Nucleus accumbens (tissue), 56 donors: ENCODE results near the gene SPDYE8.
"Not testable (repeated sequence)": the region's sequence is repeated elsewhere in the genome, so short reads cannot be mapped to it uniquely, and the experiment has no call there.

Experiments used
- DNase-seq, 56 donors: peaks; one replicate each; lab custom pipeline; 2025; lab: John Stamatoyannopoulos, UW

Gene SPDYE8, protein sequence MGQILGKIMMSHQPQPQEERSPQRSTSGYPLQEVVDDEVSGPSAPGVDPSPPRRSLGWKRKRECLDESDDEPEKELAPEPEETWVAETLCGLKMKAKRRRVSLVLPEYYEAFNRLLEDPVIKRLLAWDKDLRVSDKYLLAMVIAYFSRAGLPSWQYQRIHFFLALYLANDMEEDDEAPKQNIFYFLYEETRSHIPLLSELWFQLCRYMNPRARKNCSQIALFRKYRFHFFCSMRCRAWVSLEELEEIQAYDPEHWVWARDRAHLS

DNA sequence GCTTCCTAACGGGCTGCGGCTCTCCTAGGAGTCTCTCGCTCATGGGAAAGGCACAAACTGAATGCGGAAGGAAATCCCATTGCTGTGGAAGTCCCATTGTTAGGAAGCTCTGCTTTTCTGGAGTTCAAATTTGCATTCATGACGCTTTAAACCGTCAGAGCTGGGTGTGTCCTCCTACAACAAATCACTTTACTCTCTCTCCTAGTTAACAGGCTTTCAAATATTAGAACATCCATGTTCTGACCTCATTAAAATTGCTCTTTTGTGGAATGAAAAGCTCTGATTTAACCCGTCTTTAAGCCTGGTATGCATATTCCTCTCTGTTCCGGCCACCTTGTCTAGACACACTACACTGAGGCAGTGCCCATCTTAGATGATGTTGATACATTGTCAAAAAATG lies at the start of gene SPDYE8:
Gene SPDYE8 (minus strand): TSS at position 101 of the 400 bp plus-strand sequence. CDS start 1,800 bp downstream, outside the sequence.
- DNase-seq = not testable (repeated sequence)

DNA sequence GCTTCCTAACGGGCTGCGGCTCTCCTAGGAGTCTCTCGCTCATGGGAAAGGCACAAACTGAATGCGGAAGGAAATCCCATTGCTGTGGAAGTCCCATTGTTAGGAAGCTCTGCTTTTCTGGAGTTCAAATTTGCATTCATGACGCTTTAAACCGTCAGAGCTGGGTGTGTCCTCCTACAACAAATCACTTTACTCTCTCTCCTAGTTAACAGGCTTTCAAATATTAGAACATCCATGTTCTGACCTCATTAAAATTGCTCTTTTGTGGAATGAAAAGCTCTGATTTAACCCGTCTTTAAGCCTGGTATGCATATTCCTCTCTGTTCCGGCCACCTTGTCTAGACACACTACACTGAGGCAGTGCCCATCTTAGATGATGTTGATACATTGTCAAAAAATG lies 28.2 kb upstream of the SPDYE8 start, which contains the start of gene SPDYE11:
Gene SPDYE11 (minus strand): TSS at position 101 of the 400 bp plus-strand sequence. CDS start 1,800 bp downstream, outside the sequence.
- not testable (repeated sequence) for DNase-seq

DNA sequence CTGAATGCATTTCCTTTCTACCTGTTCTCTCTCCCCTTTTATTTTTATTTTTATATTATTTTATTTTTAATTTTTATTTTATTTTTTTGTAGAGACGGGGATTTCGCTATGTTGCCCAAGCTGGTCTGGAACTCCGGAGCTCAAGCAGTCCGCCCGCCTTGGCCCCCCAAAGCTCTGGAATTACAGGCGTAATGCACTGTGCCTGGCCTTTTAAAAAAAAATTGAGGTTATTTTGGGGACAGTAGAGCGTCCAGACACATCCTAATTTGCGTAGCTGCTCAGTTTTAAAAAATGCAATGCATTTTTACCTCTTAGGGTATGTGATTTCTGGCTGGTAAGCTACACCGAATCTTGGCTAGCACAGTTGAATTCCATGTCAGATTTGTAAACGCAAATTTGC lies 23.1 kb downstream of the SPDYE8 start:
- not testable (repeated sequence) for DNase-seq

DNA sequence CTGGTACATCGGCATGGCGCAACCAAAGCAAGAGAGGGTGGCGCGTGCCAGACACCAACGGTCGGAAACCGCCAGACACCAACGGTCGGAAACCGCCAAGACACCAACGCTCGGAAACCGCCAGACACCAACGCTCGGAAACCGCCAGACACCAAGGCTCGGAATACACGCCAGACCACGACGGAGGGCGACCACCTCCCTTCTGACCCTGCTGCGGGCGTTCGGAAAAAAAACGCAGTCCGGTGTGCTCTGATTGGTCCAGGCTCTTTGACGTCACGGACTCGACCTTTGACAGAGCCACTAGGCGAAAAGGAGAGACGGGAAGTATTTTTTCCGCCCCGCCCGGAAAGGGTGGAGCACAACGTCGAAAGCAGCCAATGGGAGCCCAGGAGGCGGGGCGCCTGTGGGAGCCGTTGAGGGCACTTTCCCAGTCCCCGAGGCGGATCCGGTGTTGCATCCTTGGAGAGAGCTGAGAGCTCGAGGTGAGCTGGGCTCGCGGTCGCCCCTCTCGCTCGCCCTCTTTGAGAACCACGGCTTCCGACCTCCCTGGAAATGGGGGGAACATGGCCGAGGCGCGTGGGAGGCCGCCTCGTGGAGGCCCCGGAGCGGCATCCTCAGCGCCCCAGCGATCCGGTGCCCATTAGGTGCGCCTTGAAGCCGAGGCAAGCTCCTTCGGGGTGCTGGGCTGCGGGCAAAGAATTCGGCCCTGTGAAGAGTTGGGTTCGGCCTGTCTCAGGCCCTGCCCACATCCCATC lies 23.7 kb downstream of the SPDYE8 start:
- DNase-seq = not testable (repeated sequence)

DNA sequence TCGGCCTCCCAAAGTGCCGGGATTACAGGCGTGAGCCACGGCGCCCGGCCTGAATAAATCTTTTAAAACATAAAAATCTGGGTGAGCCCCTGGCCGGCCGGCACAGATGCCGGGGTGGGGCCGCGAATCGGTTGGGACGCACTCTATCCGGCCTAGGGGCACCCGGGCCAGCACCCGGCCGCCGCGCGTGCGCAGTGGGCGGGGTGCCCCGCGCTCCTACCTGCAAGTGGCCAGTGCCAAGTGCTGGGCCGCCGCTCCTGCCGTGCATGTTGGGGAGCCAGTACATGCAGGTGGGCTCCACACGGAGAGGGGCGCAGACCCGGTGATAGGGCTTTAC lies 24.2 kb downstream of the SPDYE8 start:
- not testable (repeated sequence) for DNase-seq

DNA sequence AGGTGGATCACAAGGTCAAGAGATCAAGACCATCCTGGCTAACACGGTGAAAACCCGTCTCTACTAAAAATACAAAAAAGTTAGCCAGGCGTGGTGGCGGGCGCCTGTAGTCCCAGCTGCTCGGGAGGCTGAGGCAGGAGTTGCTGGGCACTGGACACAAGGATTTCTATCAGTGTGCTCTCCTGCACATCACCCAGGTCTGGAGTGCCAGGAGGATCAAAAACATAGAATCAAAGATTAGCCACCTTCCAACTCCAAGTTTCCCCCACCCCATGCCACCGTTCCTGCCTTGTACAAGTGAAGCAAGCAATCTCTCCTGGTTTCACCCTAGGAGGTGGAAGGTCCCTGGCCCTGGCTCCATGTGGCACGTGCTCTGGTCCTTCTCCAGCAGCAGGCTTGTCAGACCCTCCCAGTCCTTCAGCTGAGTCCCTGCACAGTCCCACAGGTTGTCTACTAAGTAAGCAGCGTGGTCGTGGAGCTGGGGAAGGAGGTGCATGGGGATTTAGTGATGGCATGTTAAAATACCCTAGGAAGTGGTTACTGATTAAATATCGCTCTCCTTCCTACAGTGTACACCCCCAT lies 31.6 kb downstream of the SPDYE8 start:
- not testable (repeated sequence) for DNase-seq

DNA sequence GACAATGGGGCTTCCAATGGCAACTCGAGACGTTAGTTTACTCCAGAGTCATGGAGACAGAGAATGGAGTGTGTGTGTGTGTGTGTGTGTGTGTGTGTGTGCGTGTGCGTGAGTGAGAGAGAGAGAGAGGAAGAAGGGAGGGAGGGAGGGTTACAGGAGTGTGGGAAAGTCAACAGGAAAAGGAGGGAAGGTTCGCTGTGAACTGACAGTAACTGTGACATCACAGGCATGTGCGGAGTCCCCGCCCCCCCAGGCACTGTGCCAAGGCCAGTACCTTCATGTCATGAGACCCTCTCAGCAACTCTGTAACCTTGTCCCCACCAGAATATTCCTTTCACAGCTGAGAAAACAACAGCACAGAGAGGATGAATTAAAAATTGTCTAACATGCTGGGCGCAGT lies 32.1 kb downstream of the SPDYE8 start:
- DNase-seq = not testable (repeated sequence)

DNA sequence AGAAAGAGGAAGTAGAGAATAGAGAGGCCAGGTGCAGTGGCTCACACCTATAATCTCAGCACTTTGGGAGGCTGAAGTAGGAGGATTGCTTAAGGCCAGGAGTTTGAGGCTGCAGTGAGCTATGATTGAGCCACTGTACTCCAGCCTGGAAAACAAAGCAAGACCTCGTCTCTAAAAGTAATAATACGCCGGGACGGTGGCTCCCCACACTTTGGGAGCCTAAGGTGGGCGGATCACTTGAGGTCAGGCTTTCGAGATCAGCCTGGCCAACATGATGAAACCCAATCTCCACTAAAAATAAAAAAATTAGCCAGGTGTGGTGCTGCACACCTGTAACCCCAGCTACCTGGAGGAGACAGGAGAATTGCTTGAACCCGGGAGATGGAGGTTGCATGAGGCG lies 34.1 kb downstream of the SPDYE8 start:
- not testable (repeated sequence) for DNase-seq

DNA sequence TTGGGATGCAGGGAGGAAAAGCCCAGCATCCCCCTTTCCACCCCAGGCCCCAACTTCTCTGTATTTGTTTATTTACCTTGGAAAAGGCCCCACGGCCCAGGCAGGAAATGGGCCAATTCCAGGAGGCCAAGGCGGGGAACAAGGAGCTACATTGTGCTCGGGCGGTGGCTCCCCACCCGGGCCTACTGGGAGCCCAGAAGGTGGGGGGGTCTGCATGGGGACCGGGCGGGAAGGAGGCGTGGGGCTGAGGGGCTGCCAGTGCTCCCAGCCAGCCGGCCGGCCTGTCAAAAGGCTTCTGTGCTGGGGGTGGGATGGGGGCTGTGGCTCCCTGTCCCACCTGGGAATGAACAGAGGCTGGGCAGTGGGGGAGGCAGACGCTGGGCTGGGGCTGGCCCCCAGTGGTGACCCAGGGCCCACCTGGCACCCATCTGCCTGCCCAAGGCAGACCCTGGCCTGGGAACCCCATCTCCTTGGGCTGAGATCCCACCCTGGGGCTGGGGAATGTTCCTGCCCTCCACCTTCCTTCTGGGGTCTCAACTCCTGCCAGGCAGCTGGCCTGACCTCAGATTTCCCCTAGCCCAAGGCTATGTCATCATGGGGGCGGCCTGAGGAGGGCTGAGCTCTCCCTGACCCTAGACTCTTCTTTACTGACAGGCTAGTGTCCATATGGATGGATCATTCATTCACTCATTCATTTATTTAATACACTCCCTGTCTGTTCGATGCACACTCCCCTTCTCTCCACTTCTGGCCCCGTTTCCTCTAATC lies 39.2 kb downstream of the SPDYE8 start:
- DNase-seq = not testable (repeated sequence)

DNA sequence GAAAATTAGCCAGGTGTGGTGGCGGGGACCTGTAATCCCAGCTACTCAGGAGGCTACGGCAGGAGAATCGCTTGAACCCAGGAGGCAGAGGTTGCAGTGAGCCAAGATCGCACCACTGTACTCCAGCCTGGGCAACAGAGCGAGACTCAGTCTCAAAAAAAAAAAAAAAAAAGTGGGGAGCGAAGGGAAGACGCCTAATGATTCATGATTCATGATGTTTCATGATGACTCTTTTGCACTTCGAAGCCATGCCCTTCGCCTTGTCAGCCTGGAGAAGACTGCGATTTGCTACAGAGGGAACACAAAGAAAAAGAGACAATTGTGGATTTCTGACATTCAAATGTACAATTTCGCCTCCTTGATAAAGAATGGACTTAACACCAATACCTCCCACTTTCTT lies 47.5 kb downstream of the SPDYE8 start:
- DNase-seq = not testable (repeated sequence)

DNA sequence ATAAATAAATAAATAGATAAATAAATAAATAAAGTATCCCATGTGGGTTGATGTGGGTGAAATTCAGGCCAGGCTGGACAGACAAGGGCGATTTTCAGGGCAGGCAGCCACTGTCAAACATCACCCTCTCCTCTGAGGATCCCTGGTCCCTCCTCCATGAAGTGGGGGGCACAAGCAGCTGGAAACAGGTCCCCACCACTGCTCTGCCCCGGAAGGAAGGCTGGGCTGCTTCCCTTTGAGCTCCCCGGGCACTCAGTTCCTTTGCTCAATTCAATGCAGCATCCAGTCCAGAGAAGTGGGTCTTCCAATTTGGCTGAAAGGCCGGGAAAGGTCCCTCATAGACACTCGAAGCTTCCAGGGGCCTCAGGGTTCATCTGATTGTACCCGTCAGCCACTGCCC lies 49.2 kb downstream of the SPDYE8 start:
- not testable (repeated sequence) for DNase-seq

DNA sequence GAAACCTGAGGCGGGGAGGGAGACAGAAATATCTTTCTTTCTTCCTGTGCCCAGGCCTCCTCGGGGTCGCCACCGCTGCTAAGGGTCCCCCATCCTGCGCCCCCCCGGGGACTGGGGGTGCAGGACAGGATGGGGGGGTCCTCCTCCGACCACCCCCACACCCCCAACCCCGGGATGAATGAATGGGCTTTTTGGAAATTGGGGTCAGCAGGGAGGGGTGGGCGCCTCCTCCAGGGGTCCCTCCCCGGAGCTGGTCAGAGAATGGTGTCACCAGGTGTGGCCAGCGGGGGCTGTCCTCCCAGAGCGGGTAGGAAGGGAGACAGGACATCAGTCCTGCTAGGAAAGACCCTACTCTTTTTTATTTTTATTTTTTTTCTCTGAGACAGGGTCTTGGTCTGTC lies 53.1 kb downstream of the SPDYE8 start:
- DNase-seq = not testable (repeated sequence)

DNA sequence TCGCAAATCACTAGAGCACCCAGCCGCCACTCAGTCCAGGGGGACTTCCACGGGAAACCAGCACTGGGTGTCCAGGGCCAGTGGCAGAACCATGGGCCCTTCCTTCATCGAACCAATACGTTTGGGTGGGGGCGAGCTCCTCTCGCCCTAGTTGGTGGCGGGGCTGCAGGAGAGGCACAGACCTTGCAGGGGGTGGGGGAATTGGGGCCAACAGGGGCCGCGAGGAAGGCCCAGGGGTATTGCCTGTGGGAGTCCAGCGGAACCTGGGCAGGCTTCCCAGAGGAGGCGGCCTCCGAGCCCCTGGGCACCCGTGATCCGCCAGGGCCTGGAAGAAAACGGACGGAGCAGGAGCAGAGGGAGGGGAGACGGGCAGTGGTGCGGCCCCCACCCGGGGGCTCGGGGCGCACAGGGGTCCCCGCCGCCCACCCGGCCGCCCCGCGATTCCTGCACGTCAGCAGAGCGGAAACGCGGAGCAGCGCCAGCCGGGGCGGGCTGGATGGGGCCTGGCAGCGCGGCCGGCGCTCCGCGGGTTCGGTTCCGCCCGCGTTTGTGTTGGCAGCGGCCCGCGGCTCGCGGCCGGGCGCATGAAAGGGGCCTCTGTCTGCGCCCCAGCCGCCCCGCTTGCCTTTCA lies 53.8 kb downstream of the SPDYE8 start:
- not testable (repeated sequence) for DNase-seq

DNA sequence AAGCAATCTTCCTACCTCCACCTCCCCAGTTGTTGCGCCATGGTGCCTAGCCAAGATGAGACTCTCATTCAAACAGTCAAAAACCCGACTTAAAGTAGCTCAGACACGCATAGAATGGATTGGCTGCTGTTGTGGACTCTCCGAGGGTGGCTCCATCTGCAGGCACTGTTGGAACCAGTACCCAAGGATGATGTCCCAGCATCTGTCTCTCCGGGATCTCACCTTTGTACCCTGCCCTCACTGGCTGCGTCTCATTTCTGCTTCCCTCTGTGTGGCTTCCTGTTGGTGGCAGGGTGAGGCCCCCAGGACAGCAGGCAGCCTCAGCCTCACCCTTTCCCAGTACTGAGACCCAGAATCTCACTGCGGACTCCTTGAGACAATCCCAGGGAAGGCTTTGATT lies 54.8 kb downstream of the SPDYE8 start:
- not testable (repeated sequence) for DNase-seq

DNA sequence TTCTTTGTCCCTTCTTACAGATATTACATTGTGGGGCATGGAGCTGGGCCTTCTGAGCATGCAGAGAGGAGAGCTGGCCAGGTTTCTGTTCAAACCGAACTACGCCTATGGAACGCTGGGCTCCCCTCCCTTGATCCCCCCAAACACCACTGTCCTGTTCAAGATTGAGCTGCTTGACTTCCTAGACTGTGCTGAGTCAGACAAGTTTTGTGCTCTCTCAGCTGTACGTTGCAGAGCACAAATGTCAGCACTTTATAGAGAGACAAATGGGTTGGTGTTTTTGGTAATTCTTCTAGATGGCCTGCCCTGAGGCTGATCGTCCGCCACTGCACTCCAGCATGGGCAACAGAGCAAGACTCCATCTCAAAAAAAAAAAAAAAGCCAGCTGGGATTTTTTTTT lies 58.1 kb downstream of the SPDYE8 start:
- DNase-seq = not testable (repeated sequence)
